Panc1 (cell line): ENCODE results near the gene CHDH. TPM values are rescaled to one million over a fixed set of nuclear protein-coding genes. Genes with fewer than 3 reads are reported as not detected.

Experiments used
- ATAC-seq: fragments of 200-7000 bp; cut with Tn5 transposase; 2 replicates; pipeline ENCODE4 v1.9.1; 2020; ENCODE audit warnings: mild to moderate bottlenecking, moderate library complexity
- BruUV-seq: library from RNA; stranded (reverse); fragments of 400-500 nt; replicated peaks from 2 replicates; lab custom pipeline; 2021; lab: Mats Ljungman, UMichigan
- CTCF ChIA-PET: fragments of 300-600 bp; sonication (Branson Sonifier 250); formaldehyde crosslinking; loops from one replicate; lab custom pipeline; 2022; ENCODE audit warnings: antibody characterized with exemption; lab: Charles Lee
- POLR2A ChIA-PET: fragments of 300-600 bp; sonication (Branson Sonifier 250); formaldehyde crosslinking; loops from one replicate; lab custom pipeline; 2022; ENCODE audit warnings: antibody characterized with exemption; lab: Charles Lee
- DNase-seq: peaks from one replicate; pipeline ENCODE4 v3.0.0-alpha.2; 2010; ENCODE audit warnings: low read depth, low spot score
- H3K27ac ChIP-seq: 2 replicates; pipeline ENCODE4 v1.5.1; 2011; ENCODE audit warnings: mild to moderate bottlenecking, low read length, inconsistent platforms
- H3K27me3 ChIP-seq: fragments of 200-500 bp; sonication (Bioruptor generic); 2 replicates; pipeline ENCODE4 v1.6.0; 2014; ENCODE audit warnings: low read length, inconsistent platforms; ENCODE audit not compliant: control insufficient read depth, insufficient read depth
- H3K36me3 ChIP-seq: fragments of 200-500 bp; sonication (Bioruptor generic); 2 replicates; pipeline ENCODE4 v1.5.1; 2014; ENCODE audit warnings: inconsistent platforms, mild to moderate bottlenecking, low read length, moderate library complexity; ENCODE audit not compliant: control insufficient read depth, insufficient read depth
- H3K4me1 ChIP-seq: 2 replicates; pipeline ENCODE4 v1.5.1; 2011; ENCODE audit warnings: inconsistent platforms, mild to moderate bottlenecking, low read length, moderate library complexity; ENCODE audit not compliant: control insufficient read depth, insufficient read depth
- H3K4me3 ChIP-seq, 2 experiments: 2 replicates each; pipeline ENCODE4 v1.5.1; 2011 to 2012; ENCODE audit warnings: low read depth in 2 of 2, low read length in 2 of 2, mild to moderate bottlenecking in 2 of 2, inconsistent platforms in 1 of 2, moderate library complexity in 1 of 2
- H3K9me3 ChIP-seq: fragments of 200-500 bp; sonication (Bioruptor generic); 2 replicates; pipeline ENCODE4 v1.5.1; 2014; ENCODE audit warnings: low read depth, mild to moderate bottlenecking, inconsistent platforms, low read length, moderate library complexity; ENCODE audit not compliant: control insufficient read depth, insufficient read depth
- POLR2AphosphoS5 ChIP-seq: IDR thresholded peaks from 2 replicates; pipeline ENCODE4 v1.6.1; 2012; ENCODE audit warnings: mild to moderate bottlenecking, low read depth, low read length, moderate library complexity
- SIN3A ChIP-seq: IDR thresholded peaks from 2 replicates; pipeline ENCODE4 v1.6.1; 2012; ENCODE audit warnings: low read depth, mild to moderate bottlenecking, low read length, moderate library complexity, borderline replicate concordance; ENCODE audit not compliant: insufficient read depth
- TCF7L2 ChIP-seq: IDR thresholded peaks from 2 replicates; pipeline ENCODE4 v1.6.1; 2011; ENCODE audit warnings: mild to moderate bottlenecking, low read depth, low read length, inconsistent platforms
- in situ Hi-C: cut with HindIII; loops from 2 replicates; pipeline ENCODE4 v1.10.0; 2016; ENCODE audit warnings: low sequenced_read_pairs, low pct_unique_long_range_greater_than_20kb
- intact Hi-C: fragments of 100-400 bp; cut with micrococcal nuclease; formaldehyde crosslinking; loops from one replicate; pipeline ENCODE4 v1.10.0; 2022; ENCODE audit not compliant: unreplicated experiment
- total RNA-seq: library from RNA; stranded (reverse); gene quantifications from one replicate; pipeline ENCODE4 v1.2.1, GENCODE V29; 2021; ENCODE audit not compliant: unreplicated experiment
- TF ChIP-seq, protein P1 (sequence below): fragments of 450-650 bp; IDR thresholded peaks from 2 replicates; pipeline ENCODE4 v1.5.1; 2017; ENCODE audit warnings: mild to moderate bottlenecking
- TF ChIP-seq, protein P2 (sequence below), 2 experiments: IDR thresholded peaks; 2 replicates each; pipeline ENCODE4 v1.6.1; 2011 to 2012; ENCODE audit warnings: low read depth in 2 of 2, control low read depth in 1 of 2, low read length in 1 of 2, mild to moderate bottlenecking in 1 of 2, moderate library complexity in 1 of 2; ENCODE audit not compliant: insufficient read depth in 1 of 2

CHDH gene
- total RNA-seq, 1 experiment from 2014 or later = 24.1 TPM

DNA sequence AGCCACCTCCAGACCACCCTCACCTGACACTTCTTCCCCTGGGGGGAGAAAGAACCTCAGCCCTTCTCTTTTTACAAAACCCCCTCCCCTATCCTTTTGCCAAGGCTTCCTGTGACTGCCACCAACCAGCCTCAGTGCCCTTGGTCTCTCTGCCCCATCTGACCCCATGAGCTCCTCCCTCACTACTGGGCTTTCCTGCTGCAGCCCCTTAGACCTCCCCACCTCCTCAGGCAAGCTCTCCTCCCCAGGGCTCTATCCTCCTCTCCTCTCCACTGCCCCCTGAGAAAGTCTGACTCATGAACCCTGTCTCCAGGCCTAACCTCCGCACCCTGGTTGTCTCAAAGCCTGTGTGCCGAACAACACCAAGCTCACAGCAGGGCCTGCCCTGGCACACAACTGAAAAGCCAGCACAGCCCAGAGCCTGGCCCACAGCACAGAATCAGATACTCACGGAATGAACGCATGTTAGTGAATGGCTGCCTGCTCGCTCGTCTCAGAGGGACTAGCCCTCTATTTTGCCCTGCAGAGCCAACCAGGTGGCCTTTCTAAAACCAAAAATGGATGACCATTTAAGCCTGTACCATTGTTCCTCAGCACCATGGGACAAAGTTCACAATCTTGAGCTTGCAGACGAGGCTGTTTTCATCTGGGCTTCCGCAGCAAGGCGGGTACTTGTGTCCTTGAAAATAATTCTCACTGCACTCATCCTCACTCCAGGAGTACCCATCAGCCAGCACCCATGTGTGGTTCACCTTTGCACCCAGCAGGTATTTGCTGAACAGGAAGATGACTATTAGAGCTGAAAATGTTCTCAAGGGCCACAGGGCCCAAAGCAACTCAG lies 1.7 kb downstream of the CHDH start:
- Histone ChIP-seq H3K4me3 (peak overlapping the region; percentile 60 to 73), H3K27me3 (no peaks in the 10 kb centered on the region), H3K27ac (peak overlapping the region; percentile 88), H3K36me3 (no peaks in the 10 kb centered on the region), H3K9me3 (no peaks in the 10 kb centered on the region), H3K4me1 (peaks cover 51% of the 10 kb centered on the region)
- no peak for TF ChIP-seq TCF7L2
- TF ChIP-seq, protein P1, sequence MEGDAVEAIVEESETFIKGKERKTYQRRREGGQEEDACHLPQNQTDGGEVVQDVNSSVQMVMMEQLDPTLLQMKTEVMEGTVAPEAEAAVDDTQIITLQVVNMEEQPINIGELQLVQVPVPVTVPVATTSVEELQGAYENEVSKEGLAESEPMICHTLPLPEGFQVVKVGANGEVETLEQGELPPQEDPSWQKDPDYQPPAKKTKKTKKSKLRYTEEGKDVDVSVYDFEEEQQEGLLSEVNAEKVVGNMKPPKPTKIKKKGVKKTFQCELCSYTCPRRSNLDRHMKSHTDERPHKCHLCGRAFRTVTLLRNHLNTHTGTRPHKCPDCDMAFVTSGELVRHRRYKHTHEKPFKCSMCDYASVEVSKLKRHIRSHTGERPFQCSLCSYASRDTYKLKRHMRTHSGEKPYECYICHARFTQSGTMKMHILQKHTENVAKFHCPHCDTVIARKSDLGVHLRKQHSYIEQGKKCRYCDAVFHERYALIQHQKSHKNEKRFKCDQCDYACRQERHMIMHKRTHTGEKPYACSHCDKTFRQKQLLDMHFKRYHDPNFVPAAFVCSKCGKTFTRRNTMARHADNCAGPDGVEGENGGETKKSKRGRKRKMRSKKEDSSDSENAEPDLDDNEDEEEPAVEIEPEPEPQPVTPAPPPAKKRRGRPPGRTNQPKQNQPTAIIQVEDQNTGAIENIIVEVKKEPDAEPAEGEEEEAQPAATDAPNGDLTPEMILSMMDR = no peak
- no peak for TF ChIP-seq POLR2AphosphoS5
- TF ChIP-seq, protein P2, sequence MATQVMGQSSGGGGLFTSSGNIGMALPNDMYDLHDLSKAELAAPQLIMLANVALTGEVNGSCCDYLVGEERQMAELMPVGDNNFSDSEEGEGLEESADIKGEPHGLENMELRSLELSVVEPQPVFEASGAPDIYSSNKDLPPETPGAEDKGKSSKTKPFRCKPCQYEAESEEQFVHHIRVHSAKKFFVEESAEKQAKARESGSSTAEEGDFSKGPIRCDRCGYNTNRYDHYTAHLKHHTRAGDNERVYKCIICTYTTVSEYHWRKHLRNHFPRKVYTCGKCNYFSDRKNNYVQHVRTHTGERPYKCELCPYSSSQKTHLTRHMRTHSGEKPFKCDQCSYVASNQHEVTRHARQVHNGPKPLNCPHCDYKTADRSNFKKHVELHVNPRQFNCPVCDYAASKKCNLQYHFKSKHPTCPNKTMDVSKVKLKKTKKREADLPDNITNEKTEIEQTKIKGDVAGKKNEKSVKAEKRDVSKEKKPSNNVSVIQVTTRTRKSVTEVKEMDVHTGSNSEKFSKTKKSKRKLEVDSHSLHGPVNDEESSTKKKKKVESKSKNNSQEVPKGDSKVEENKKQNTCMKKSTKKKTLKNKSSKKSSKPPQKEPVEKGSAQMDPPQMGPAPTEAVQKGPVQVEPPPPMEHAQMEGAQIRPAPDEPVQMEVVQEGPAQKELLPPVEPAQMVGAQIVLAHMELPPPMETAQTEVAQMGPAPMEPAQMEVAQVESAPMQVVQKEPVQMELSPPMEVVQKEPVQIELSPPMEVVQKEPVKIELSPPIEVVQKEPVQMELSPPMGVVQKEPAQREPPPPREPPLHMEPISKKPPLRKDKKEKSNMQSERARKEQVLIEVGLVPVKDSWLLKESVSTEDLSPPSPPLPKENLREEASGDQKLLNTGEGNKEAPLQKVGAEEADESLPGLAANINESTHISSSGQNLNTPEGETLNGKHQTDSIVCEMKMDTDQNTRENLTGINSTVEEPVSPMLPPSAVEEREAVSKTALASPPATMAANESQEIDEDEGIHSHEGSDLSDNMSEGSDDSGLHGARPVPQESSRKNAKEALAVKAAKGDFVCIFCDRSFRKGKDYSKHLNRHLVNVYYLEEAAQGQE (IDR thresholded peaks at IDR 0.05; ENCODE audit: insufficient read depth in 1 of 2, low read depth in 2 of 2, low read length in 1 of 2) = no peak
- no peak for TF ChIP-seq SIN3A
- intact Hi-C loops = no loop called here
- POLR2A ChIA-PET = no interaction called here
- CTCF ChIA-PET = interaction anchor here (0.7 kb wide), 1 partner anchor 12 kb away, joined by 3 read pairs; no protein-coding TSS in a partner anchor
- in situ Hi-C loops = no loop called here
- TSS peak; percentile 60 for BruUV-seq
- ATAC-seq (peak; percentile 18), DNase-seq (no peak)

DNA sequence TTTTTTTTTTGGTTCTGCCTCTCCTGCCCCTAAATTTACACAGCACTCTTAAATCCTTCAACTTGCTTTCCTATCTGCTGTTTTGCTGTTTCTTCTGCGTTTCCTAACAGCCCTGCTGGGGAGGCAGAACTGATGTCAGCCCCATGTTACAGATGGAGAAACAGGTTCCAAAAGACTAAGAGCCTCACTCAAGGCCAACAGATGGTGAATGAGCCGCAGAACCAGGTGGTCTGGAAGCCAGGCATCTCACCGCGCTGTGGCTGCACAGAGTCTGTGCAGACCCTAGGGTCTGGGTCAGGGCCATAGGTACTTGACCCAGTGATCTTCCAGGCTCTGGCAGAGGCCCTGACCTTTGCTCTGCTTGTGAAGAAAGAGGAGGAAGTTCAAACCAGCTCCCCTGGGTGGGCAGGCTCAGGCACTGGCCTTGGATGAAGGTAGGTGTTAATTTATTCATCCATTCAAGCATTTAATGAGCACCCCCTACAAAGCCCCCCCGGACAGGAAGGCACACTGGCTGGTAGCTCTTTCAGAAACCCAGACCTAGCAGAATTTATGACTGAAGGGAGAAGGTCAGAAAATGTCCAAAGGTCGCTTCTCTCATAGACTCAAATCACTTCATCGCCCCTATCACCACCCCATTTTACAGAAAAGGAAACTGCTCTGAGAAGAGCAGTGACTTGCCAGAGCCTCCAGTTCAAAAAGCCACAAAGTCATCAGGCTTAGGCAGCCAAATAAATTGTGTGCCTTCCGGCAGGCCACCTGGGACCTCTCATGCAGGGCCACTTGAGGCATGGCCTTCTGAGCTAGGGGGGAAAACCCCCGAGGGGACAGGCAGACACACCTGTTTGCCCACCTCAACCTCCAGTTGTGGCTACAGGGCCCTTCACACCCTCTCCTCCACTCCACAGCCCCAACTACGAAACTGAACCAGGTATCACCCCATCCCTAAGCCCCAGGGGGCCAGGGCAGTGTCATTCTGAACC lies 2.7 kb downstream of the CHDH start:
- no peaks in the 10 kb centered on the region for H3K27me3 ChIP-seq
- ChIA-PET CTCF (no interaction called here), POLR2A (no interaction called here)
- H3K4me3 ChIP-seq = peak overlapping the region in 1 of 2 experiments; percentile 73; a peak in 2 of 4 replicates
- no peaks in the 10 kb centered on the region for H3K9me3 ChIP-seq
- intact Hi-C loops (no loop called here), in situ Hi-C loops (no loop called here)
- H3K36me3 ChIP-seq = no peaks in the 10 kb centered on the region
- peaks cover 51% of the 10 kb centered on the region for H3K4me1 ChIP-seq
- TF ChIP-seq TCF7L2 = no peak
- TF ChIP-seq, protein P2 (IDR thresholded peaks at IDR 0.05; ENCODE audit: insufficient read depth in 1 of 2, low read depth in 2 of 2, low read length in 1 of 2) = no peak
- TF ChIP-seq, protein P1 = no peak
- TF ChIP-seq POLR2AphosphoS5 = no peak
- no peak for TF ChIP-seq SIN3A
- ATAC-seq (no peak), DNase-seq (no peak)
- BruUV-seq = no TSS peak
- H3K27ac ChIP-seq = peak overlapping the region; percentile 88
